PC-3 (cell line): ENCODE measurements around the gene DIP2C.

Source experiments
- EZH2 ChIP-seq: fragments of 300-600 bp; sonication (generic); IDR thresholded peaks from one replicate; pipeline ENCODE4 v1.6.1; 2017; ENCODE audit warnings: antibody characterized with exemption, mild to moderate bottlenecking, low read length; ENCODE audit not compliant: unreplicated experiment
- TF ChIP-seq, protein P1 (sequence below): fragments of 300-600 bp; sonication (generic); conservative IDR thresholded peaks from 2 replicates; pipeline ENCODE4 v1.5.1; 2017; ENCODE audit warnings: antibody characterized with exemption, low read depth, mild to moderate bottlenecking, low read length

DNA sequence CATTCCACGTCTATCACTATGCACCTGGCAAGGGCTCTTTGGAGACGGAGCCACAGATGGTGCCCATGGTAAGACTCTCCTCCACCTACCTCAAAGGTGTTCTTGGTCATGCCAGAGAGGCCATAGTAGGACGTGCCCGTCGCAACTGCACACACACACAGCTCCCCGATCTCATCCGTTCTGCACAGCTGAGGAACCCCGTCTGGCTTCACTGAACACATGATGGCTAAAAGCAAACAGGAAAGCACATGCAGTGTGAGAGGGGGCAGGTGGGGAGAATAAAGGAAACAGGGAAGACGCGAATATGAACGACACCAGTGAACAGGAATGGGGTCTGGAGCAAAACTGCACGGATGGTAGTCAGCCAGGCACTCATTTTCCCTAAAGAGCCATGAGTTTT is 323.3 kb downstream of the DIP2C start:
- TF ChIP-seq, protein P1, sequence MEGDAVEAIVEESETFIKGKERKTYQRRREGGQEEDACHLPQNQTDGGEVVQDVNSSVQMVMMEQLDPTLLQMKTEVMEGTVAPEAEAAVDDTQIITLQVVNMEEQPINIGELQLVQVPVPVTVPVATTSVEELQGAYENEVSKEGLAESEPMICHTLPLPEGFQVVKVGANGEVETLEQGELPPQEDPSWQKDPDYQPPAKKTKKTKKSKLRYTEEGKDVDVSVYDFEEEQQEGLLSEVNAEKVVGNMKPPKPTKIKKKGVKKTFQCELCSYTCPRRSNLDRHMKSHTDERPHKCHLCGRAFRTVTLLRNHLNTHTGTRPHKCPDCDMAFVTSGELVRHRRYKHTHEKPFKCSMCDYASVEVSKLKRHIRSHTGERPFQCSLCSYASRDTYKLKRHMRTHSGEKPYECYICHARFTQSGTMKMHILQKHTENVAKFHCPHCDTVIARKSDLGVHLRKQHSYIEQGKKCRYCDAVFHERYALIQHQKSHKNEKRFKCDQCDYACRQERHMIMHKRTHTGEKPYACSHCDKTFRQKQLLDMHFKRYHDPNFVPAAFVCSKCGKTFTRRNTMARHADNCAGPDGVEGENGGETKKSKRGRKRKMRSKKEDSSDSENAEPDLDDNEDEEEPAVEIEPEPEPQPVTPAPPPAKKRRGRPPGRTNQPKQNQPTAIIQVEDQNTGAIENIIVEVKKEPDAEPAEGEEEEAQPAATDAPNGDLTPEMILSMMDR: no peak
- TF ChIP-seq EZH2: no peak
